GM18907 (cell line): ENCODE measurements around the gene NXNL2.

ENCODE experiments used
- ATAC-seq: cut with Tn5 transposase; IDR thresholded peaks from one replicate; pipeline ENCODE4 v1.9.1; 2021; ENCODE audit warnings: mild to moderate bottlenecking, moderate library complexity; ENCODE audit not compliant: unreplicated experiment

Gene NXNL2

GRCh38 chr9:88531920-88532698 lies 2.9 kb upstream of the NXNL2 start:
- no peak for ATAC-seq

GRCh38 chr9:88533951-88534455 lies 975 bp upstream of the NXNL2 start:
- ATAC-seq = no peak

GRCh38 chr9:88535226-88536022 lies 446 bp downstream of the NXNL2 start:
- no peak for ATAC-seq

GRCh38 chr9:88536023-88536324 lies 996 bp downstream of the NXNL2 start:
- ATAC-seq = no peak

GRCh38 chr9:88536951-88537760 lies 2.2 kb downstream of the NXNL2 start:
- ATAC-seq = no peak

GRCh38 chr9:88537761-88538091 lies 2.7 kb downstream of the NXNL2 start:
- no peak for ATAC-seq

GRCh38 chr9:88538311-88539085 lies 3.5 kb downstream of the NXNL2 start:
- ATAC-seq = no peak

GRCh38 chr9:88539246-88539645 lies 4.3 kb downstream of the NXNL2 start:
- ATAC-seq = no peak

GRCh38 chr9:88540251-88540763 lies 5.3 kb downstream of the NXNL2 start:
- ATAC-seq = no peak

GRCh38 chr9:88544245-88544644 lies 9.3 kb downstream of the NXNL2 start:
- no peak for ATAC-seq

- ATAC-seq = no peak
Observed at GRCh38 chr9:88551546-88552137, 16.7 kb downstream of the NXNL2 start.

- ATAC-seq = no peak
Observed at GRCh38 chr9:88553350-88553749, 18.4 kb downstream of the NXNL2 start.

GRCh38 chr9:88555268-88555980 lies 20.4 kb downstream of the NXNL2 start:
- ATAC-seq = no peak

GRCh38 chr9:88559661-88560060 lies 24.7 kb downstream of the NXNL2 start:
- ATAC-seq = no peak

GRCh38 chr9:88567870-88568269 lies 32.9 kb downstream of the NXNL2 start:
- peak; percentile 87 for ATAC-seq

- ATAC-seq = no peak
Observed at GRCh38 chr9:88571419-88571818, 36.4 kb downstream of the NXNL2 start.

GRCh38 chr9:88572684-88573083 lies 37.7 kb downstream of the NXNL2 start:
- ATAC-seq = no peak

GRCh38 chr9:88574953-88575352 lies 40.0 kb downstream of the NXNL2 start:
- ATAC-seq = no peak
